Cerebellar cortex (tissue), 1 donor: ENCODE measurements around the gene SLCO2A1.

Experiments used
- DNase-seq: peaks from one replicate; pipeline ENCODE4 v3.0.0-alpha.2; 2015; ENCODE audit warnings: low spot score

SLCO2A1 gene

DNA sequence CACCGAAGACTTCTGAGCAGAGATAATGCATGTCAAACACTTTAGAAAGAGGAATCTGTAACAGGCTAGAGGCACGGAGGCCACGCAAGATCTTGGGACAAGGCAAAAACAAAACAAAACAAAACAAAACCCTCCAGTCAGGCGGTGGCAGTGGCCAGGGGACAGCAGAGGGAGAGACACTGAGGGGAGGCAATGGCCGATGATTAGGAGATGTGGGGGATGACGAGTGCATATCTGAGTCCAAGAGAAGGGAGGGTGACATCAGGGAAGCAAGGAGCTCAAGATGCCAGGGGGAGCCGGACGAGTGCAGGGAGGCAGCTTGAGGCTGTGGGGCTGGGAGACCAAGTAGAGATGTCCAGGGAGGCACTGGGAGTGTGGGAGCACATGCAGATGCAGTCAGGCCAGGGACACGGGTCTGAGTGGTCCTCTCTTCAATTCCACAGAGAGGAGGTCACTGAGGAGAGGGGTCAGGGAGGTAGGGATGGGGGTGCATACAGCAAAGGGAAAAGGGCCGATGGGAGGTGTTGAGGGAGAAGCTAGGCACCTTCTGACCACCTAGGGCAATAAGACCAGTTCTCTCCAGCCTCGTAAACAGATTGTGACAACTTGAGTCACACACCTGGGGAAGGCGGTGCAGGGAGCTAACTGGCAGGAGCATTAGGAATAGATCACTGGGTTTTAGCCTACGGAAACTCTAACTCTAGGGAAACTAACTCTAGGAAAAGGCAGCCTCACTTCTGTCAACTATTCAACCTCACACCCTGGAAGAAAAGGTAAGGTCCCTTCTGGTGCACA, 29.6 kb downstream of the SLCO2A1 start:
- DNase-seq, result no peak

DNA sequence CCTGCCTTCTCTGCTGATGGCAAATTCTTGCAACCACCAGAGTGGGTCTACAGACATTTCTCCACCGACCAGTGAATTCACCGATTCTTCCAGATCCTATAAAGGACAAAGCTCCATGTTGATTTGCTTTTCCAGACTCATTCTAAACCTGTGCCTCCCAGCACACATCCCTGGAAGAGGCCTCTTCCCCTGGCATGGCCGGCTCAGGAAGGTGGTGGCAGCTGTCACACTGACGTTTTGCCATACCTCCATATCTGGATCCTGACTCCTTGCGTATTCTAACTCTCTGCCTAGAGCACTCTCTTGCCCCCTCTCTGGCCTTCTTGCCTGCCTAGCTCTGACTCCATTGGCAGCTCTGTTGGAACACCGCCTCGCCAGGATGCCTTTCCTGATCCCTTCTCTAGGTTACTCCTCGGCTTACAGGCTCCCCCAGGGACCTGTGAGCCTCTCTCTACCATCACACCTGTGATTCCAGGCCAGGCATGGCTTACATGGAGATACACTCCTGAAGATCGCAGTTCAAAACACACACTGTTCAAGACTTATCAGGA, 31.0 kb downstream of the SLCO2A1 start:
- DNase-seq, result no peak

DNA sequence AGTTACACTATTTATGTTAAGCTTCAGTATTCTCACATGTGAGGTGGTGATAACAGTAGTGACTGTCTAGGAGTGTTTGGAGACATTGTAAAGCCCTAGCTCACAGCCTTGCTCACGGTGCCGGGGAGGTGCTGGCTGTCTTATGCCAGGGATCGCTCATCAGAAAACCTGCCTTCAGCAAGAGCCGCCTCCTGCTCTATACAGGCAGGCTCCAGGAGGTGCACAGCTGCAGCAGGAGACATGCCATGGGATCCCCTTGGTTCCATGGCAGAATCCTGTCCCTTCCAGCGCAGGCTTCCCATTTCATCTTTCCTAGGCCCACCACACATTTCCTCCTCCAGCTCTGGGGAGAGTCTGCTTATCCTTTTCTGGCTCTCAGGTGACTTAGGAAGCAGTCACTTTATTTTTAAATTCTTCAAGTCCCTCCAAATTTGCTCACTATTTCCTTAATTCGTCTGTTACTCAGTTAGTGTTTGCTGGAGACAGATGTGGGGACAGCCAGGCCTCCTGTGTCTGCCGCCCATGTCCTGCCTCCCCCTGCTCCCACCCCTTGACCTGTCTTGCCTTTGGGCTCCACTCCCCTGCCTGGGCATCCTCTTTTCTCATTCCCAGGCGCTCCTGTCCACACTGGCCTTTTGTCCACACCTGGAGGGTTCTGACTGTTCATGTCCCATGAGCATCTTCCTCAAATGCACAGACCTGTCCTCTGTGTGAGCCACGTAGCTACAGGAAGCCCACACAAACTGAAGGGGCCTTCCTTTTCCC, 31.7 kb downstream of the SLCO2A1 start:
- DNase-seq, result no peak

DNA sequence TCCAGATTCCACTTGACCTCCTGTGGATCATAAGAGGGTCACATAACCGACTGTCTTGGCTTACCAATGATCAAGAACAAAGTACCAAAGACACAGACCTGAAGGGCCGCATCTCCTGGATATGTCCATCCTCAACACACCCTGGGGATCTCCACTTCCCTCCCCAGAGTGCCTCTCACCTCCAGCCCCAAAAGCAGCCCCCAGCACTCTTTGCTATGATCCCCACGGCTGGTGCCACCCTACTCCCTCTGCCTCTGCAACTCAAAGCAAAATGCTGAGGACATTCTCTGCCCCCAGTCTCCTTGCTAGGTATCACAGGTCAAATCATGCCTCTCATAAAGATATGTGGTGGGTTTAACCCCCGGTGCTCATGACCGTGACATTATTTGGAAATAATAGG, 32.7 kb downstream of the SLCO2A1 start:
- DNase-seq, result no peak

DNA sequence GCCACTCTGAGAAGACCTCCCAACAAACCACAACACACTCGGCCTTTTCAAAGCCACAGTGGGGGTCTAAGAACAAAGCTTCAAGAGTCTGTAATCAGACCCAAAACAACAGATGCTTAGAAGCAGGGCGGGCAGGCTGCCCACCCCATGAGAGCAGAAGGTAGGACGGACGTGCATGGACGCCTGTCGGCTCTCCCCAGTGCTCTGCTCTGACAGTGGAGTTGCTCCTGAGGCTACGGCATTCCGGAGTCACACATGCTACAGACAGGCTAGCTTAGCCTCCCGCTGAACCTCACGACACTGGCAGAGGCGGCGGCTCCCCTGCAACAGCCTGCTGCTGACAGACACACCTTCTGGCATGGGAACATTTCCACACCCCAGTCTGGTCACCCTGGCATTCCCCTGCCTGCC, 33.5 kb downstream of the SLCO2A1 start:
- DNase-seq, result peak; percentile 80

DNA sequence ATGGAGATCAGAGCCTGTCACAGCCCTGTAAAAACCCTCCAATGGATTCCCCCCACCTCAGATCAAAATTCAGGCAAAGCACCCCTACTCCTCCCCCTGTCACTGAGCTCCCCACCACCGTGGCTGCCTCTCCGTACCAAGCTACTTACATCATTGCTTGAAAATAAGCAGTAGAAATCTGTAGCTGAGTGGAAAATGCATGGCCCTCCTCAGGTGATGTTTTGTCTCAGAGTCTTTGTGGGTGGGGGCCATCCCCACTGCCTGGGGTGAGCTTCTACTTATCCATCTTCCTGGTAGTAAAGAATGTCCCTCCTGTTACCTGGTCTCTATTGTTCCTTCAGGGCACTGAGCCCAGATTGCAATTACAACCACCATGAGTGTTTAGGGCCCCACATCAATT, 34.5 kb downstream of the SLCO2A1 start:
- DNase-seq, result no peak

DNA sequence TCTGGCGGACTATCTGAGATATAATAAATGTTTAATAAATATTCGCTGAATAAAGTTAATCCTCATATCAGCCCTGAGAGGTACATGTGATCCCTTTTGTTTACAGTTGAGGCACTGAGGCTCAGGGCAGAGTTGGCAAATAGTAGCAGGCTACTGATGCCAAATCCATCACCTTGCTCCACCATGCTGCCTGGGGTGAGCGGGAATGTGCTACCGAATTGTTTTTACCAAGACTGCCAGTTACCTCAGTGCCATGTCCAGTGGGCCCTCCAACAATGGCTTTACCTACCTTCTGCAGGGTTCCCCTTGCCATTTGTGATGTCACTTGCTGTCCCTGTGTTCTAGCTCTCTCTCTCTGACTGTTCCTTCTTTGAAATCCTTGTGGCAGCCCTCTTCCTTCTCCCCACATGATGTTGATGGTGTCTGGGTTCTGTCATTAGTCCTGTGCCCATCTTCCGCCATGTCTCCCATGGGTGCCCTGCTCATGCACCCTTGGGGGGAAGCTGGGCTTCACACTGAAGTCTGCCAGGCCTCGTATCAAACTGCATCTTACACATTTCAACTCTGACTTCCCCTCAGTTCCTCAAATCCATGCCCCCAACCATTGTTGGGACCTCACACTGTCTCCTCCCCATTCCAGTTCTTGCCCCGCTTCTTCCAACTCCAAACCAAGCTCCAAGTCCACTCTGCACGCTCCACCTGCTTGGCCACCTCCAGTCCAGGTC, 35.4 kb downstream of the SLCO2A1 start:
- no peak for DNase-seq

DNA sequence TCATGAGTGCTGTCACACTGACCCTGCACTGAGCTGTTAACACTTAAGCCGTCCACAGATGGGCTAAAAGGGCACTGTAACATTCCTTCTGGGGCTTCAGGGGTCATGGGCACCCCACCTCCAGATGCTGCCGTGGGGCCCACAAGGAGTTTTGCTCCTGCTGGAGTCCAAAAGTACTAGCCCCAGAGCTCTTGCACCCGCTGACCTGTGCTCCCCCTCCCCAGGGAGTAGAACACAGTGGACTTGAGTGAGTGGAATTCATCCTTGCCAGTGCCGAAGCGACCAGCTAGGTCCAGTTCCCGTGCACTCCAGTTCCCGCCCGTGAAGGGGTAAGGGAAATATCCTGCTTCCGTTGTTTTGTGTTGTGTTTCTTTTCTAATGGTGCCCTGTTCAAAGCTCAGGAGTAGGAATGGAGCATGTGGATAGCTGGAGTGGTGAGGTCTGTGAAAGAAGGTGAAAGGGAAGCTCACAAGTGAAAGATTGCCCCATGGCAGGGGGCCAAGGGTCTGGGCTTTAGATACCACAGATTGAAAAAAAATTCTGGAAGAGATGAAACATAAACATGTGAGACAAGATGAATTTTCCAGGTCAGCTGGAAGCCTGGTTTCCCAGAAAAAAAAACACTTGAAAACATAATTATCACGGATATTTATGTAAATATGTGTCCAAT, 36.6 kb downstream of the SLCO2A1 start:
- no peak for DNase-seq

DNA sequence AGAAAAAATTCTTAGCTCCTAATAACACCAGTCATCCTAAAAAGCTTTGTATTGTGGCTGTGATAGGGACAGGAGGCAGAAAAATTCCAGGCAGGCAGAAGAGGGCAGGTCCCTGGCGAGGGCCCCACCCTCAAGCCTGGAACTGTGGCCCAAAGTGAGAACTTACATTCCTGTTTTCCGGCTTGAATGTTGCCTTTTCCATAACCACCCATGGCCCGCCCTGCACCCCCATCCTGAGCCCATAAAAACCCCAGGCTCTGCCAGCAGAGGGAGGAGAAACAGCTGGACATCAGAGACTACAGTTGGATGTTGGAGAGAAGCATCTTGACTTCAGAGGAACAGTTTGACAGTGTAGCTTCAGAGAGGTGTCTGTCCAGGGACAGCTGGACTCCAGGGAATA, 37.3 kb downstream of the SLCO2A1 start:
- no peak for DNase-seq

DNA sequence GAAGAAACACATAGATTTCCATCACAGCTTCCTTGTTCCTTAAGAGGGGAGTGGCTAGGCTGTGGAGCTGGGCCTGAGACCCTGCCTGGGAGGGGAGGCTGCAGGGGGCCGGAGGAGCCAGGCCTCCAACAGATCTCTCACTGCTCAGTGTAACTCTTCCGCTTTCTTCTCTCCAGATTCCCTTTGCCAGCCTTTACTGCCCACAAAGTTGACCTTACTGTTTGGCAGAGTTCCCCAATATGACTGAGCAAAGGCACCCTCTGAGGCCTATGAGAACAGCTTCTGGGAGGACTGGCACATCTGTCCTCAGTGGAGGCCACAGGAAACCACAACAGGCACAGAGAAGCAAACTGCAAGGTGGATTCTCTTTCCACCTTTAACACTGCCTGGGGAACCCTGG, 38.1 kb downstream of the SLCO2A1 start:
- DNase-seq, result no peak

DNA sequence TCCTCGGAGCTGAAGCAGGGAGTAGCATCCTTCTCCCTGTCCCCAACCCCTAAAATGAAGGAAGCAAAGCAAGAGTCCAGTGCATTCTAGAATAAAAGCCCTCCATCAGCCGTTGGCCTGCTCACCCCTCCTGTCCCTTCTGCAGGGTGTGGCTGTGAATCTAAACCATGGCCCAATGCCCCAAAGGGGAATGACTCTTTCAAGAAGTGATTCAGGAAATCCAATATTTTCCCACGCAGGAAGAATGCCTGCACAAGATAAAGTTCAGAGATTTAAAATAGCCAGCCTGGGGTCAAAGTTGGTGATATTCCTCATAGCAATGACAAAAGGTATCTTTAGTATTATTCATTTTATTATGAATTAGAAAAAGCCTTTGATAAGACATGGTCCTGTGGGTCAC, 38.5 kb downstream of the SLCO2A1 start:
- DNase-seq, result no peak

DNA sequence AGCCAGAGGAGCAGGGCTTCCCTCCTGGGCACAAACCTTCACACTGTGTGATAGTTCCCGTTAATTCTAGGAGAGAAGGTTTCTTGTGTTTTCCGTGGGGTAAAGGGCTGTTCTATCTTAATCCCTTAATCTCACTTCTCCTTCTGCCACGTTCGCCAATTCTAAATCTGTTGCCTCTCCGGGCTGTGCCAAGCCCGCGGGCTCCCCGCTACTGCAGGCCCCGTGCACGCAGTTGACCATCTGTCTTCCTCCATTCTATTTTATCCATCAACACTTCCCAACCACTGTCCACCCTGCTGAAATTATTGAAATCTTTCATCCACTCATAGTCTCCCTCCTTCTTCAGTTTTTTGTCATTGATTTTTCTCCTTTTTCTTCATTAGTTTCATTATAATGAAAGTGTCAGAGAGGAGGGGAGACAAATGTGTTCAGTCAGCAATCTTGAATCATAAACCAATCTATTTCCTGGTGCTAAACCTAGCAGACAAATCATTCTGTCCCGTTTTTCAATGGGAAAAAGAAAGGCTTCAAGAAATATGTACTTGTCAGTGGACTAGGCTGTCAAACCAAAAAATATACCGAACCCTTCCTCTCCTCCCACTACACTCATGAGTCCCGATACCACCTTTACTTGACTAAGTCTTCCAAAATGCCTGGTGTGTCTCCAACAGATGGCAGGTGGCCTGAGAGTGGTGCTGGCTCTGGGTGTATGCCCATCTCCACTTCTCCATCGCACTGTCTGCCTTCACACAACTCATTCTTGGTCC, 39.6 kb downstream of the SLCO2A1 start:
- DNase-seq, result peak; percentile 86

DNA sequence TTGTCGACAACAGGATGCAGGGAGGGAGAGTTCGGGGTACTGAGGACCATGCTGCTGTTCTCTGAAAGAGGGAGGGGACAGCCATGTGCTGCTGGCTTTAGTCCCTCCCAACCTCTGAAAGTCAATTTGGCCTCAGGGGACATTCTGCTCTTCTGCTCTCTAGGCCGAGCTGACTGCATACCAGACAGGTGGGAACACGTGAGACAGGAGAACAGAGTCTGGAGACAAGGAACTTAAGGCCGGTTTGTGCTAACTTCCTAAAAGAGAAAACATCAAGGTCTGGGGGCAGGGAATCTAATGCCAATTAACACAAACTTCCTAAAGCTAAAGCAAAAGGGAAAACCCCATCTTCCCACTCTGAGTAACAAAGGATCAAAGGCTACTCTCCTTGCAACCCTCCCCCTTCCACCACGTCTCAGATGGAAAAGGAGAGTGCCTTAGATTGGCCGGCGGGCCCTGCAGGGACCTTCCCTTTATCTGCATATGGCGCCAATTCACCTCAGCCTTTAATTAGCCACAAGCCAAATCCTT, 41.0 kb downstream of the SLCO2A1 start:
- DNase-seq, result no peak

DNA sequence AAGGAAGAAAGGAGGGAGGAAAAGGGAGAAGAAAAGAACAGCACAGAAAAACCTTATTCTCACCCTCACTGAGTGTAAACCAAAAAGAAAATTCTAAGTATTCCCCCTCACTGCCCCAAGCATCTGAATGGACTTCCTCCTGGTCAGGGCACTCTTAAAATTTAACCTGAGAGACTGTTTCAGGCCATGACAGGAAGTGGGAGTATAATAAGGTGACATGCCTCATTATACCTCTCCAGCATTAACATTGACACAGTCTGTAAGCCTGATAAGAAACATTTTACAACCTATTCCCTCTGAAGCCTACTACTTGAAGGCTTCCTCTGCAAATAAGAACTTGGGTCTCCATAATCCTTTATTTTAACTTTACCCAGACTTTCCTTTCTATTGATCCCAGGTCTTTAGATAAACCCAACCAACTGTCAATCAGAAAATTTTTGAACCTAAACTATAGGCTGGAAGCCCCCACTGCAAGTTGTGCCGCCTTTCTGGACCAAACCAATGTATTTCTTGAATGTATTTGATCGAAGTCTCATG, 41.7 kb downstream of the SLCO2A1 start:
- no peak for DNase-seq

DNA sequence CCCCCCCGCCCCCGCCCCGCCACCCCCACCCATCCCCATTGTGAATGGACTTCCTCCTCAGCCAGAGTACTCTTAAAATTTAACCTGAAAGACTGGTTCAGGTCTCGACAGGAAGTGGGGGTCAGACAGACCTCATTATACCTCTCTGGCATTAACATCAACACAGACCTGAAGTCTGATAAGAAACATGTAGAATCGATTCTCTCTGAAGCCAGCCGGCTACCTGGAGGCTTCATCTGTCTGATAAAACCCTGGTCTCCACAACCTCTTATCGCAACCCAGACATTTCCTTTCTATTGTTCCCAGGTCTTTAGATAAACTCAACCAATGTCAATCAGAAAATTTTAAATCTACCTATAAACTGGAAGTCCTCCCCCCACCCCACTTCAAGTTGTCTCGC, 42.6 kb downstream of the SLCO2A1 start:
- no peak for DNase-seq

DNA sequence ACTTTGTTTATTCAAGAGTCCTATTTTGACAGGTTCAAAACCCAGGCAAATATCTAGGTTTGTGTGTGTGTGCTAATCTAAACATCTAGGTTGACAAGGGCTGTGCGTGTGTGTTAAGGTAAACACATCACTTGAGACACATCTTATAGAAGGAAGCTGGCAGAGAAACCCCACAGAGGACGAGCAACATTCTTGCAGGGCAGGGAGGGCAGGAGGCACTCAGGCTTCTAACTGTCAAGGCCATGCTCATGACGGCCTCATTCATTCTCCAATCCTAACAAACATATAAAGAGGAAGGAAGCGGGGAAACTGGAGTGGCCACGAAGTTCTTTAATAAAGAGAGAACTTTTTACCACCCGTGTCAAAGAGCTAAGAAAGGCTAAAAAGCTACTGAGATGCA, 43.4 kb downstream of the SLCO2A1 start:
- DNase-seq, result no peak

DNA sequence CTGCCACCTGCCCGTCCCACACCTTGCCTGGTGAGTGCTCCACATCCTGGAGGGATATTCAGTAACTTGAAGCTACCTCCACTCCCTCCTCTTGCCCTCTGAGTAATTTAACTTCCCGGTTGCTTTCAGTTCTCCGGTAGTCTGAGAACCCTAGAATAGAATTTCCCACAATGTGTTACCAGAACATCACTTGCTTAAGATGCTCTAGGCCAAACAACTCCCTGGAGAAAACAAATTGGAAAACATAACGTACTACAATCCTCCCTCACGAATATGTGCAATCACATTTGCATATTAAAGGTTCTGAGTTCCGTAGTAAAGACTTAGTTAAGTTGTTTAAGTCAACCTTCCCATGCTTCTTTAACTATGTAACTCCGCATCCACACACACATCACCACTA, 44.8 kb downstream of the SLCO2A1 start:
- DNase-seq, result no peak

DNA sequence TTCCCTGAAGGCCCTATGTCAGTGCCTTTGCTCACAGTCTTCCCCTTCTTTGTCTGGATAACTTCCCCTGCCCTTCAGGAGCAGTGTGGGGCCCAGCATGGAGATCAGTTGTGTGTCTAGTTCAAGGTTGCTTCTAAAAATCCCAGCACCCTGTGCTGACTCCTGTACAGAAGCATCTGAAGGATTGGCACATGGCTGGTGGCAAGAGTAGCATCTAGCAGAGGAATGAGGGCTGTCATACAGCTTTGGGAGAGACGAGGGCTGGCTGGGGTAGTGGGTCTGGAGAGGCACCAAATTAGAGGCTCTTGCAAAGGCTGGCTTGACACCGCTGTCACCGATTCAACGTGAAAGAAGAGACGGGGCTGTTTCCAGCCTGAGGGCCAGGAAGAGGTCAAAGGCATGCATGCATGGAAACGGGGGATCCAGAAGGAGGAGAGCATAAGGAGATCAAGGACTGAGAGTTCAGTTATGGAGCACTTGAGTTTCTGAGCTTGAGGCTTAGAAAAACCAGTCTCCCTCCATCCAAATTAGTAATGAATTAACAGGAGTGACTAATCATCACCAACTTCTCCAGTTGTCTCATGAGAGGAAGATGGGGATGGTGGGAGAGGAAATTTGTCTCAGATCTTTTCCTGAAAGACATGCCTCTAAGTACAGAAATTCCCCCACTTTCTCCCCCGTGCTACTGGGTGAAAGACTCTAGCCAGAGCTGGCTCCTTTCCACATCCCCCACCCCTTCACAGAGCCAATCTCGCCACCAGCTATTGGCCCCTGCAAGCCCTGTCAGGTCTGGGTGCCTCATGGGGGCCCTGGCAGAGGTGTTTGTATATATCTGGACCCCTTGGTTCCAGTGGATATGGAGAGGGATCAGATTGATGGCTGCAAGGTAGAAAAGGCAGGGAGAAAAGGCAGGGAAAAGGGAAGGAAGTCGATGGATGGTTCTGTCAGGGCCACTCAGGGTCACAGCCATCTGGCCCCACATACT, 45.9 kb downstream of the SLCO2A1 start:
- DNase-seq, result no peak

DNA sequence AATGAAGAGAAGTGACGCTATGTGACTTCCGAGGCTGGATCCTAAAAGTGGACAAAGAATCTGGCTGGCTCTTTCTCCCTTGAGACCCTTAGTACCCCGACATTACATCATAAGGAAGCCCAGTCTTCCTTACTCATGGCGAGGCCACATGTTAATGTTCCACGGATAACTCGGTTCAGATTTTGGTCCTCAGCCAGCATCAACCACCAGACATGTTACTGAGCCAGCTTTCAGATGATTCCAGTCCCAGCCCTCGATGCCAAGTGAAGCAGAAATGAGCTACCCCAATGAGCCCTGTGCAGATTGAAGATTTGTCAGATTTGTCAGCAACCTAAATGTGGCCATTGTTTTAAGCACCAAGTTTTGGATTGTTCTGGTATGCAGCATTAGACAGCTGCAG, 46.6 kb downstream of the SLCO2A1 start:
- DNase-seq, result no peak

DNA sequence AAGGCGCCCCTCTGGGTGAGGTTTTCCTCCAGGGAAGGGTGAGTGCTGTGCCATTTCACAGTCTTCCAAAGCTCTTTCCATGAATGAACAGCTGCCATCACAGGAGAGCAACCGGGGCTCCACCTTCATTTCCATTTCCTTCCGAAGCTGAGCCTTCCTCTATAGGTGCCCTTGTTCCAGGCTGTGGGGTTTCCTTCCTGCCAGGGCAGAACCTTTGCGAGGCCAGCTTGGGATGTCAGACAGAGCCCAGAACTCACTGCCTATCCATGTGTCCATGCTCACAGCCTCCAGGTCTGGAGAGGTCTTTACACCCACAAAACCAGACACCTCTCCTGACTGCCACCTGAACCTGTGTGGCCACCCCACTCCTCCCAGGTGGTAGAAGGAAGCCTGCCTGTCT, 49.2 kb downstream of the SLCO2A1 start:
- no peak for DNase-seq
